Natural killer cell (primary cell): Measurements from ENCODE around the gene DGCR2. TPM values are rescaled to one million over a fixed set of nuclear protein-coding genes. Genes with fewer than 3 reads are reported as not detected.
"Not testable (repeated sequence)": the region's sequence is repeated elsewhere in the genome, so short reads cannot be mapped to it uniquely, and the experiment has no call there.

ENCODE experiments used
- ATAC-seq, 3 donors: fragments of 150-1000 bp in 2 of 3; fragments of 200-7000 bp in 1 of 3; cut with Tn5 transposase; 1 replicate in 1 of 3; 2 replicates in 2 of 3; pipeline ENCODE4 v1.10.0; 2021; ENCODE audit warnings: mild to moderate bottlenecking in 2 of 3, moderate library complexity in 2 of 3
- DNase-seq, 2 donors: peaks; one replicate each; pipeline versions ENCODE4 v3.0.0 to v3.0.0-alpha.2; 2013 to 2021; ENCODE audit warnings: mixed read lengths in 1 of 2
- H3K27ac ChIP-seq: one replicate; pipeline ENCODE4 v1.5.1; 2013; ENCODE audit warnings: mild to moderate bottlenecking, low read length
- H3K27me3 ChIP-seq: one replicate; pipeline ENCODE4 v1.6.1; 2013; ENCODE audit warnings: low read length; ENCODE audit not compliant: control insufficient read depth, insufficient read depth
- H3K36me3 ChIP-seq: one replicate; pipeline ENCODE4 v1.6.1; 2013; ENCODE audit warnings: low read length; ENCODE audit not compliant: control insufficient read depth, insufficient read depth
- H3K4me1 ChIP-seq: one replicate; pipeline ENCODE4 v1.6.1; 2013; ENCODE audit warnings: low read length; ENCODE audit not compliant: control insufficient read depth, insufficient read depth
- H3K4me3 ChIP-seq: one replicate; pipeline ENCODE4 v1.5.1; 2013; ENCODE audit warnings: low read length
- H3K9me3 ChIP-seq: one replicate; pipeline ENCODE4 v1.6.1; 2013; ENCODE audit warnings: low read length; ENCODE audit not compliant: control insufficient read depth, insufficient read depth
- H3K27ac Mint-ChIP-seq, 2 donors: one replicate each; pipeline ENCODE4 v1.8.0; 2022; ENCODE audit warnings: mild to moderate bottlenecking in 2 of 2, mixed read lengths in 2 of 2, moderate library complexity in 1 of 2
- H3K27me3 Mint-ChIP-seq, 2 donors: one replicate each; pipeline ENCODE4 v1.8.0; 2022; ENCODE audit warnings: low read depth in 2 of 2, mixed read lengths in 2 of 2
- H3K36me3 Mint-ChIP-seq: one replicate; pipeline ENCODE4 v1.8.0; 2022; ENCODE audit warnings: mixed read lengths
- H3K4me1 Mint-ChIP-seq, 2 donors: one replicate each; pipeline ENCODE4 v1.8.0; 2022; ENCODE audit warnings: mixed read lengths in 2 of 2
- H3K4me3 Mint-ChIP-seq: one replicate; pipeline ENCODE4 v1.8.0; 2022; ENCODE audit warnings: mild to moderate bottlenecking, moderate library complexity, mixed read lengths
- H3K9me3 Mint-ChIP-seq, 2 donors: one replicate each; pipeline ENCODE4 v1.8.0; 2022; ENCODE audit warnings: mixed read lengths in 2 of 2
- CTCF ChIP-seq: fragments of 200-600 bp; IDR thresholded peaks from one replicate; pipeline ENCODE4 v1.8.0; 2022; ENCODE audit warnings: antibody characterized with exemption
- WGBS: methylation state at CpG from one replicate; pipeline ENCODE4 v1.1.7; 2013; ENCODE audit warnings: missing lambda C conversion rate; ENCODE audit not compliant: insufficient coverage; 5-methylcytosine and 5-hydroxymethylcytosine counted together
- intact Hi-C: fragments of 100-400 bp; cut with micrococcal nuclease; formaldehyde crosslinking; loops from one replicate; pipeline ENCODE4 v1.14.2; 2022
- total RNA-seq, 4 donors: library from RNA; stranded (reverse); fragments of 120-200 nt in 1 of 4; gene quantifications; one replicate each; pipeline versions ENCODE4 v1.2.3 to v1.2.4, GENCODE V29; 2013 to 2022

DGCR2 gene
- total RNA-seq, 3 donors from 2014 or later (not counting 1 experiment from before 2014, with no cell fraction given): 27.5 to 44.1 (median 41.3) TPM

GRCh38 chr22:19079691-19080090 is 42.5 kb downstream of the DGCR2 start:
- peak overlapping the region in 1 of 2 donors; percentile 22 for H3K27ac Mint-ChIP-seq
- H3K9me3 Mint-ChIP-seq: no peaks in the 10 kb centered on the region
- intact Hi-C loops: no loop called here
- H3K36me3 Mint-ChIP-seq: no peaks in the 10 kb centered on the region
- Histone ChIP-seq H3K27me3 (no peaks in the 10 kb centered on the region), H3K4me1 (no peaks in the 10 kb centered on the region), H3K9me3 (no peaks in the 10 kb centered on the region), H3K36me3 (peaks cover 14% of the 10 kb centered on the region), H3K4me3 (no peak overlapping the region), H3K27ac (no peak overlapping the region)
- TF ChIP-seq CTCF: no peak
- H3K4me1 Mint-ChIP-seq: peaks cover 6% of the 10 kb centered on the region in 2 donors
- no peak for DNase-seq
- H3K27me3 Mint-ChIP-seq: no peaks in the 10 kb centered on the region
- WGBS: 86% methylated on average over 4 of the region's 4 CpGs
- H3K4me3 Mint-ChIP-seq: no peak overlapping the region
- ATAC-seq: no peak

- Histone ChIP-seq H3K4me3 (no peak overlapping the region), H3K4me1 (no peaks in the 10 kb centered on the region), H3K27me3 (no peaks in the 10 kb centered on the region), H3K27ac (no peak overlapping the region), H3K9me3 (no peaks in the 10 kb centered on the region), H3K36me3 (peaks cover 14% of the 10 kb centered on the region)
- H3K27me3 Mint-ChIP-seq: no peaks in the 10 kb centered on the region
- WGBS: 94% methylated on average over 1 of the region's 1 CpG
- ATAC-seq (no peak), DNase-seq (no peak)
- intact Hi-C loops: no loop called here
- H3K4me1 Mint-ChIP-seq: peaks cover 26 to 28% of the 10 kb centered on the region in 2 donors
- H3K27ac Mint-ChIP-seq: peak overlapping the region; percentile 2 to 32
- no peaks in the 10 kb centered on the region for H3K9me3 Mint-ChIP-seq
- no peaks in the 10 kb centered on the region for H3K36me3 Mint-ChIP-seq
- no peak for TF ChIP-seq CTCF
- no peak overlapping the region for H3K4me3 Mint-ChIP-seq
Measured at GRCh38 chr22:19075404-19075803, 46.8 kb downstream of the DGCR2 start.

DNA sequence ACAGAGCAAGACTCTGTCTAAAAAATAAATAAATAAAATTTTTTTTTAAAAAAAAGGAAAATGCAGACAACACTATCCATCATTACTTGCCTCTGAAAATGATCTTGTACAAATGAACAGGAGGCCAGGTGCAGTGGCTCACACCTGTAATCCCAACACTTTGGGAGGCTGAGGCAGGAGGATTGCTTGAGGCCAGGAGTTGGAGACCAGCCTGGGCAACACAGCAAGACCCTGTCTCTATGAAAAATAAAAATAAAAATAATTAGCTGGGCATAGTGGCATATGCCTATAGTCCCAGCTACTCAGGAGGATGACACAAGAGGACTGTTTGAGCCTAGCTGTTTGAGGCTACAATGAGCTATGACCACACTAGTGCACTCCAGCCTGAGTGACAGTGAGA is 49.4 kb downstream of the DGCR2 start:
- H3K4me1 ChIP-seq, DNase-seq, H3K9me3 Mint-ChIP-seq, H3K4me3 ChIP-seq, intact Hi-C loops, H3K27me3 ChIP-seq, H3K27me3 Mint-ChIP-seq, H3K9me3 ChIP-seq, H3K27ac ChIP-seq, H3K36me3 Mint-ChIP-seq, ATAC-seq, H3K4me3 Mint-ChIP-seq: not testable (repeated sequence)
- peaks cover 21% of the 10 kb centered on the region for H3K36me3 ChIP-seq
- Mint-ChIP-seq H3K27ac (peak overlapping the region in 1 of 2 donors; percentile 15), H3K4me1 (peaks cover 19 to 28% of the 10 kb centered on the region in 2 donors)

DNA sequence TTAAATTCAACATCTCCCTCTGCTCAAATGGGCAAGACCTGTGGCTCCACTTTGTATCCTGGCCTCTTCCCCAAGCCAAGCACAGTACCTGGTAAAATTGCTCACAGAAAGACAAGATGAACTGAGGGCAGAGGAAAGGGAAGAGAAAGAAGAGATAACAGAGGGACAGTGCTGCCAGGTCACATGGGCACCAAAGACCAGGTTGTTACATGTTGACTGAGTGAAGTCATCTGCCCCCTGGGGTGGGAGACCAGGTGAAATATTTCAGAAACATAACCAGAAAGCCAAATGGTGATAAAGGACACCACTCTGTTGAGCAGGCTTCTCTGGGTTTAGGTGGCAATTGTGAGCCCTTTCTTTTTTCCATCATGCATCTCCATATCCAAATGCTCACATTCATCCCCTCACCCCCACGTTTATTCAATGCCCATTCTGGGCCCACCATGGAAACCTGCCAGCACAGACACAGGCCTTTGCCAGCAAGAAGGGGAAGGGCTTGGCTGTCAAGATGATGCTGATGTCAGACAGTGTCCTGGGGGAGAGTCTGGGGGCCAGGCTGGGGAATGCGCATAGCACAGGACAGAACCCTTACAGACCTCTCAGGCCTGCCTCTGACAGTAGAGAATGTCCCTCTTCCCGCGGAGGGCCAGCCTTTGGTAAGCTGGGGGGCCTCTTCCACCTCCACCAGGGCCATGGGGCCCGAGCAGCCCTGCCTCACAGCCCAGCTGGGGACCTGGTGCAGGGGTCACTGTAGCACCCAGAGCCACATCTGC is 51.6 kb downstream of the DGCR2 start:
- Mint-ChIP-seq H3K9me3 (no peaks in the 10 kb centered on the region), H3K4me3 (no peak overlapping the region), H3K27ac (no peak overlapping the region), H3K27me3 (no peaks in the 10 kb centered on the region), H3K4me1 (peaks cover 19 to 27% of the 10 kb centered on the region in 2 donors), H3K36me3 (no peaks in the 10 kb centered on the region)
- DNase-seq: no peak
- Histone ChIP-seq H3K9me3 (no peaks in the 10 kb centered on the region), H3K4me1 (no peaks in the 10 kb centered on the region), H3K36me3 (peaks cover 39% of the 10 kb centered on the region), H3K27ac (no peak overlapping the region), H3K27me3 (no peaks in the 10 kb centered on the region), H3K4me3 (no peak overlapping the region)
- intact Hi-C loops: no loop called here
- WGBS: 95% methylated on average over 5 of the region's 5 CpGs
- TF ChIP-seq CTCF: no peak
- no peak for ATAC-seq
